Measurements from ENCODE around the gene SPSB4. TPM values are rescaled to one million over a fixed set of nuclear protein-coding genes. Genes with fewer than 3 reads are reported as not detected.

Gene SPSB4
- total RNA-seq, 2 donors from 2014 or later: 7.5 to 8.2 TPM

DNA sequence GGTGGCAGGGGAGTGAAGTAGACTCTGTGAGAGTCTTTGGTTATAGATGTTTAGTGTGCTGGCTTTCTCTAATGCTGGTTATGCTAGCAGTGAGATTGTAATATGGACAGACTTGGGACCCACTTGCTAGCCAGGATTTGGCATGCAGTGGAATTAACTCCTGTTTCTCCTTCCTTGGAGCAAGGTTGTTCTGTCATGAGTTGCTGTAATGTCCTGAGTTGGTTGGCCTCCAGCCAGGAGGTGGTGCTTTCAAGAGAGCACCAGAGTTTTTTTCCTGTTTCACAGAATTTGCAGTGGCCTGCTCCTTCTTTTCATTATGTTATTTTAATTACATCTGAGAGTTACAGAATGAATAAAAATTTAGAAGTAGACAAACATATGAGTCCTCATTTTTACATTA is 92.4 kb downstream of the SPSB4 start:
- H3K27me3 ChIP-seq (ENCODE audit: control insufficient read depth, insufficient read depth, low read length, poor library complexity, severe bottlenecking): no peaks in the 10 kb centered on the region
- Mint-ChIP-seq H3K27ac (no peak overlapping the region), H3K36me3 (ENCODE audit: low read depth) (peaks cover 7% of the 10 kb centered on the region), H3K9me3 (peaks cover 53% of the 10 kb centered on the region), H3K4me3 (no peak overlapping the region), H3K27me3 (ENCODE audit: insufficient read depth) (peaks cover 1% of the 10 kb centered on the region), H3K4me1 (peaks cover 11% of the 10 kb centered on the region)
- H3K9ac ChIP-seq (ENCODE audit: extremely low read depth, low read length, poor library complexity, severe bottlenecking): no peak overlapping the region
- no peak for DNase-seq
- no peak overlapping the region for H3K27ac ChIP-seq (ENCODE audit: low read depth, low read length)
- H3K36me3 ChIP-seq (ENCODE audit: control insufficient read depth, insufficient read depth, low read length): no peaks in the 10 kb centered on the region
- TF ChIP-seq, protein P1, sequence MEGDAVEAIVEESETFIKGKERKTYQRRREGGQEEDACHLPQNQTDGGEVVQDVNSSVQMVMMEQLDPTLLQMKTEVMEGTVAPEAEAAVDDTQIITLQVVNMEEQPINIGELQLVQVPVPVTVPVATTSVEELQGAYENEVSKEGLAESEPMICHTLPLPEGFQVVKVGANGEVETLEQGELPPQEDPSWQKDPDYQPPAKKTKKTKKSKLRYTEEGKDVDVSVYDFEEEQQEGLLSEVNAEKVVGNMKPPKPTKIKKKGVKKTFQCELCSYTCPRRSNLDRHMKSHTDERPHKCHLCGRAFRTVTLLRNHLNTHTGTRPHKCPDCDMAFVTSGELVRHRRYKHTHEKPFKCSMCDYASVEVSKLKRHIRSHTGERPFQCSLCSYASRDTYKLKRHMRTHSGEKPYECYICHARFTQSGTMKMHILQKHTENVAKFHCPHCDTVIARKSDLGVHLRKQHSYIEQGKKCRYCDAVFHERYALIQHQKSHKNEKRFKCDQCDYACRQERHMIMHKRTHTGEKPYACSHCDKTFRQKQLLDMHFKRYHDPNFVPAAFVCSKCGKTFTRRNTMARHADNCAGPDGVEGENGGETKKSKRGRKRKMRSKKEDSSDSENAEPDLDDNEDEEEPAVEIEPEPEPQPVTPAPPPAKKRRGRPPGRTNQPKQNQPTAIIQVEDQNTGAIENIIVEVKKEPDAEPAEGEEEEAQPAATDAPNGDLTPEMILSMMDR (conservative IDR thresholded peaks at IDR 0.05): no peak
- H3K9me3 ChIP-seq (ENCODE audit: control insufficient read depth, low read length): peaks cover 33% of the 10 kb centered on the region
- H3K4me3 ChIP-seq (ENCODE audit: low read length): no peak overlapping the region
- H3K4me1 ChIP-seq (ENCODE audit: control insufficient read depth, insufficient read depth, low read length): no peaks in the 10 kb centered on the region

DNA sequence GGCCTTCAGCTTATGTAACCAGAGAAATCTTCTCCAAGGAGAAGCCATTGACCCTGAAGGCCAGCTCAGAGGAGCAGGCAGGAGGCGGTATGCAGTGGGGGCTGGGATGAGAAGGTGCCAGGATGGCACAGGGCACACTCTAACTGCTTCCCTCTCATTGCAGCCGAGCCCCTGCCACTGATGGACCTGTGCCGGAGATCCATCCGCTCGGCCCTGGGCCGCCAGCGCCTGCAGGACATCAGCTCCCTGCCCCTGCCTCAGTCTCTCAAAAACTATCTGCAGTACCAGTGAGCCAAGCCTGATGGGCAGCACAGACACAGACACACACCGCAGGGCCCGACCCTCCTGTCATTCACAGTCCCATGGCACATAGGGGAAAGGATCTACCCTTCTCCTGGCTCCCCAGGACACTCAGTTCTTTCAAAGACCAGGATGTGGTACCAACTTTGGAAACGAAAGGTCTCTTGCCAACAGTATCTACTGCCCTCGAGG is 95.9 kb downstream of the SPSB4 start:
- Histone ChIP-seq H3K9me3 (ENCODE audit: control insufficient read depth, low read length) (peaks cover 21% of the 10 kb centered on the region), H3K36me3 (ENCODE audit: control insufficient read depth, insufficient read depth, low read length) (no peaks in the 10 kb centered on the region), H3K4me1 (ENCODE audit: control insufficient read depth, insufficient read depth, low read length) (no peaks in the 10 kb centered on the region), H3K27ac (ENCODE audit: low read depth, low read length) (peak overlapping the region; percentile 66), H3K4me3 (ENCODE audit: low read length) (no peak overlapping the region), H3K27me3 (ENCODE audit: control insufficient read depth, insufficient read depth, low read length, poor library complexity, severe bottlenecking) (no peaks in the 10 kb centered on the region), H3K9ac (ENCODE audit: extremely low read depth, low read length, poor library complexity, severe bottlenecking) (no peak overlapping the region)
- H3K36me3 Mint-ChIP-seq (ENCODE audit: low read depth): peaks cover 5% of the 10 kb centered on the region
- H3K27me3 Mint-ChIP-seq (ENCODE audit: insufficient read depth): no peaks in the 10 kb centered on the region
- TF ChIP-seq, protein P1 (conservative IDR thresholded peaks at IDR 0.05): no peak
- peaks cover 11% of the 10 kb centered on the region for H3K4me1 Mint-ChIP-seq
- H3K9me3 Mint-ChIP-seq: peaks cover 21% of the 10 kb centered on the region
- no peak for DNase-seq
- no peak overlapping the region for H3K4me3 Mint-ChIP-seq
- 94 to 95% methylated on average over 10 to 11 of the region's 11 CpGs for WGBS, 2 experiments (ENCODE audit: insufficient coverage in 1 of 2, insufficient read length in 1 of 2)
- H3K27ac Mint-ChIP-seq: no peak overlapping the region

DNA sequence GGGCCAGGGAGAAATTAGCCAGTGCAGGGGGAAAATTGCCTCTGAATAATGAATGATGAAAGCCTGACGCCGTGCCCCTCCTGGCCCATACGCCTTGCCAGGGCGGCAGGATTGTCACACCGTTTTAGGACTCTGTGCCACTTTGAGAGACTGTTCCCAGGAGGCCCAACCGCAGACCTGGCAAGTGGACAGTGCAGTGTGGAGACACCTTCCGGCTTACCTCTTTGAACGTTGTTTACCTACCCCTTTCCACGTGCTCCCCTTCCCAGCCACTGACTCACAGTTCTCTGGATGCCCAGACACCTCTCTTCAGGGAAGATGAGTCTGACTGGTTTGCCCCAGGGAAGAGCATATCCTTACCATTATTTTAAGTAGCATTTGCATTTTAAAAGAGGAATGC is 96.5 kb downstream of the SPSB4 start:
- DNase-seq: peak; percentile 48
- Histone ChIP-seq H3K27ac (ENCODE audit: low read depth, low read length) (peak overlapping the region; percentile 66), H3K27me3 (ENCODE audit: control insufficient read depth, insufficient read depth, low read length, poor library complexity, severe bottlenecking) (no peaks in the 10 kb centered on the region), H3K4me1 (ENCODE audit: control insufficient read depth, insufficient read depth, low read length) (no peaks in the 10 kb centered on the region), H3K9ac (ENCODE audit: extremely low read depth, low read length, poor library complexity, severe bottlenecking) (no peak overlapping the region), H3K9me3 (ENCODE audit: control insufficient read depth, low read length) (peaks cover 16% of the 10 kb centered on the region), H3K4me3 (ENCODE audit: low read length) (no peak overlapping the region), H3K36me3 (ENCODE audit: control insufficient read depth, insufficient read depth, low read length) (no peaks in the 10 kb centered on the region)
- Mint-ChIP-seq H3K4me1 (peaks cover 11% of the 10 kb centered on the region), H3K4me3 (no peak overlapping the region), H3K36me3 (ENCODE audit: low read depth) (no peaks in the 10 kb centered on the region), H3K27ac (no peak overlapping the region), H3K27me3 (ENCODE audit: insufficient read depth) (no peaks in the 10 kb centered on the region), H3K9me3 (peaks cover 15% of the 10 kb centered on the region)
- TF ChIP-seq, protein P1 (conservative IDR thresholded peaks at IDR 0.05): no peak
- WGBS, 2 experiments (ENCODE audit: insufficient coverage in 1 of 2, insufficient read length in 1 of 2): 76 to 81% methylated on average over 2 to 9 of the region's 9 CpGs
